B cell (primary cell): ENCODE measurements around the gene MYLK4.

Experiments used
- EZH2 ChIP-seq: IDR thresholded peaks from 2 replicates; pipeline ENCODE4 v1.6.1; 2012; ENCODE audit warnings: borderline replicate concordance, low read depth, mild to moderate bottlenecking, moderate library complexity, low read length; ENCODE audit not compliant: insufficient read depth, poor library complexity, severe bottlenecking
- TF ChIP-seq, protein P1 (sequence below): fragments of 200-600 bp; IDR thresholded peaks from one replicate; pipeline ENCODE4 v1.8.0; 2022; ENCODE audit warnings: antibody characterized with exemption, mild to moderate bottlenecking

DNA sequence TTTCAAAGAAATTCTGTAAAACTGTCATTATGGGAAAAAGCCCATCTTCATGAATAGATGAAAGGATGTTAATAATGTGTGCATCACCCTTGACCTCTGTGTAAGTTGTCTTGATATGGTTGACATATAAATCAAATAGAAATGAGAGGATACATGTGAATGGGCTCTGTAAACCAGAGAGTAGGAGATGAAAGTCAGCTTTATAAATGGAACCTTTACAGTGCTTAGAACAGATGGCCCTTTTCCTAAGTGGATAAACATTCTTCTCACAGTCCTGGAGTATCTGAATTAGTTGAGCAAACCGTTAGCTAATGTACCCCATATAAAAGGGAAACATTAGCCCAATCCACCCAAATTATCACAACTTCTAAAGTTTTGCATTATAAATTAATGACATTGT lies 57.5 kb downstream of the MYLK4 start:
- TF ChIP-seq, protein P1, sequence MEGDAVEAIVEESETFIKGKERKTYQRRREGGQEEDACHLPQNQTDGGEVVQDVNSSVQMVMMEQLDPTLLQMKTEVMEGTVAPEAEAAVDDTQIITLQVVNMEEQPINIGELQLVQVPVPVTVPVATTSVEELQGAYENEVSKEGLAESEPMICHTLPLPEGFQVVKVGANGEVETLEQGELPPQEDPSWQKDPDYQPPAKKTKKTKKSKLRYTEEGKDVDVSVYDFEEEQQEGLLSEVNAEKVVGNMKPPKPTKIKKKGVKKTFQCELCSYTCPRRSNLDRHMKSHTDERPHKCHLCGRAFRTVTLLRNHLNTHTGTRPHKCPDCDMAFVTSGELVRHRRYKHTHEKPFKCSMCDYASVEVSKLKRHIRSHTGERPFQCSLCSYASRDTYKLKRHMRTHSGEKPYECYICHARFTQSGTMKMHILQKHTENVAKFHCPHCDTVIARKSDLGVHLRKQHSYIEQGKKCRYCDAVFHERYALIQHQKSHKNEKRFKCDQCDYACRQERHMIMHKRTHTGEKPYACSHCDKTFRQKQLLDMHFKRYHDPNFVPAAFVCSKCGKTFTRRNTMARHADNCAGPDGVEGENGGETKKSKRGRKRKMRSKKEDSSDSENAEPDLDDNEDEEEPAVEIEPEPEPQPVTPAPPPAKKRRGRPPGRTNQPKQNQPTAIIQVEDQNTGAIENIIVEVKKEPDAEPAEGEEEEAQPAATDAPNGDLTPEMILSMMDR: no peak
- no peak for TF ChIP-seq EZH2
